Neural cell (in vitro differentiated cells): ENCODE measurements around the gene FAM236B. TPM values are rescaled to one million over a fixed set of nuclear protein-coding genes. Genes with fewer than 3 reads are reported as not detected.
"Not testable (repeated sequence)": the region's sequence is repeated elsewhere in the genome, so short reads cannot be mapped to it uniquely, and the experiment has no call there.

ENCODE experiments used
- H2AFZ ChIP-seq: fragments of 200-600, 300-800 bp; sonication (generic), shearing (Covaris generic); 2 replicates; pipeline ENCODE4 v1.6.0; 2014; ENCODE audit warnings: low read depth, mild to moderate bottlenecking, antibody characterized with exemption, low read length, moderate library complexity
- H3F3A ChIP-seq: fragments of 200-600 bp; shearing (Covaris generic); 2 replicates; pipeline ENCODE4 v1.6.1; 2016; ENCODE audit warnings: mild to moderate bottlenecking, moderate library complexity, mixed read lengths, antibody characterized with exemption, low read length; ENCODE audit not compliant: insufficient read depth, poor library complexity, severe bottlenecking
- H3K27ac ChIP-seq: fragments of 200-600, 300-800 bp; sonication (generic), shearing (Covaris generic); 2 replicates; pipeline ENCODE4 v1.5.1; 2014; ENCODE audit warnings: mild to moderate bottlenecking, low read length, moderate library complexity
- H3K27me3 ChIP-seq: fragments of 300-800, 200-600 bp; sonication (generic), shearing (Covaris generic); 2 replicates; pipeline ENCODE4 v1.6.0; 2014; ENCODE audit warnings: mild to moderate bottlenecking, low read depth, low read length, moderate library complexity; ENCODE audit not compliant: insufficient read depth
- H3K36me3 ChIP-seq: fragments of 300-800, 200-600 bp; sonication (generic), shearing (Covaris generic); 2 replicates; pipeline ENCODE4 v1.5.1; 2014; ENCODE audit warnings: mild to moderate bottlenecking, antibody characterized with exemption, low read length, moderate library complexity; ENCODE audit not compliant: insufficient read depth
- H3K4me2 ChIP-seq: fragments of 300-800, 200-600 bp; sonication (generic), shearing (Covaris generic); 2 replicates; pipeline ENCODE4 v1.6.0; 2014; ENCODE audit warnings: mild to moderate bottlenecking, low read length
- H3K4me3 ChIP-seq: fragments of 300-800, 200-600 bp; sonication (generic), shearing (Covaris generic); 2 replicates; pipeline ENCODE4 v1.5.1; 2014; ENCODE audit warnings: mild to moderate bottlenecking, low read length, moderate library complexity
- H3K79me2 ChIP-seq: fragments of 200-600 bp; shearing (Covaris generic); replicated peaks from 2 replicates; pipeline ENCODE4 v1.6.0; 2014; ENCODE audit warnings: mild to moderate bottlenecking, low read length, moderate library complexity; ENCODE audit not compliant: insufficient read depth
- H3K9ac ChIP-seq: fragments of 300-800, 200-600 bp; sonication (generic), shearing (Covaris generic); 2 replicates; pipeline ENCODE4 v1.6.1; 2016; ENCODE audit warnings: mild to moderate bottlenecking, low read length, mixed read lengths
- H3K9me2 ChIP-seq: fragments of 200-600 bp; shearing (Covaris generic); 2 replicates; pipeline ENCODE4 v1.6.1; 2016; ENCODE audit warnings: mild to moderate bottlenecking, low read length, mixed read lengths; ENCODE audit not compliant: insufficient read depth
- H3K9me3 ChIP-seq: fragments of 200-600, 300-800 bp; sonication (generic), shearing (Covaris generic); 2 replicates; pipeline ENCODE4 v1.6.1; 2016; ENCODE audit warnings: mild to moderate bottlenecking, mixed run types, low read length, moderate library complexity, mixed read lengths
- H4K20me1 ChIP-seq: fragments of 200-600 bp; shearing (Covaris generic); 2 replicates; pipeline ENCODE4 v1.6.1; 2016; ENCODE audit warnings: mild to moderate bottlenecking, mixed run types; ENCODE audit not compliant: insufficient read depth
- polyA minus RNA-seq: library from RNA; depleted of rRNA, polyadenylated mRNA; stranded (reverse); fragments of >200 nt; gene quantifications from 2 replicates; pipeline ENCODE4 v1.2.3, GENCODE V29; 2014
- polyA plus RNA-seq: library from polyadenylated mRNA; depleted of rRNA; stranded (reverse); fragments of >200 nt; gene quantifications from 2 replicates; pipeline ENCODE4 v1.2.3, GENCODE V29; 2014

FAM236B gene
- polyA plus RNA-seq (not detected in 2 replicates), polyA minus RNA-seq (not detected in 2 replicates)

GRCh38 chrX:72782560-72782959, at the start of gene FAM236B:
Gene FAM236B, minus strand, starts transcription at chrX:72782660. Its CDS starts 100 bp downstream, at chrX:72782560.
- not testable (repeated sequence) for H3F3A ChIP-seq, H3K27me3 ChIP-seq

GRCh38 chrX:72830701-72831100, 48.2 kb upstream of the FAM236B start:
- H3F3A ChIP-seq, H2AFZ ChIP-seq, H3K4me3 ChIP-seq, H3K9ac ChIP-seq, H3K27me3 ChIP-seq, H3K36me3 ChIP-seq, H3K27ac ChIP-seq, H3K79me2 ChIP-seq, H3K9me3 ChIP-seq, H3K4me2 ChIP-seq, H3K9me2 ChIP-seq, H4K20me1 ChIP-seq: not testable (repeated sequence)

More at GRCh38 chrX:72782560-72782959, at the start of gene FAM236B:
- H3K4me2 ChIP-seq, H3K9me2 ChIP-seq, H3K36me3 ChIP-seq, H3K79me2 ChIP-seq, H3K4me3 ChIP-seq, H3K9me3 ChIP-seq, H3K9ac ChIP-seq, H4K20me1 ChIP-seq, H2AFZ ChIP-seq, H3K27ac ChIP-seq: not testable (repeated sequence)

GRCh38 chrX:72808110-72808509, 25.6 kb upstream of the FAM236B start, which contains the start of gene FAM236D:
Gene FAM236D, minus strand, starts transcription at chrX:72808210. Its CDS starts 100 bp downstream, at chrX:72808110.
- H3K9ac ChIP-seq, H3K4me2 ChIP-seq, H4K20me1 ChIP-seq: not testable (repeated sequence)

GRCh38 chrX:72790390-72790789, 7.9 kb upstream of the FAM236B start:
- H3K9ac ChIP-seq, H3K9me2 ChIP-seq, H3K27ac ChIP-seq, H3K9me3 ChIP-seq, H3K27me3 ChIP-seq, H3F3A ChIP-seq, H2AFZ ChIP-seq, H4K20me1 ChIP-seq, H3K36me3 ChIP-seq, H3K4me2 ChIP-seq, H3K79me2 ChIP-seq, H3K4me3 ChIP-seq: not testable (repeated sequence)

More at GRCh38 chrX:72808110-72808509, 25.6 kb upstream of the FAM236B start, which contains the start of gene FAM236D:
- not testable (repeated sequence) for H3K36me3 ChIP-seq, H3K9me2 ChIP-seq, H3K27me3 ChIP-seq, H3K9me3 ChIP-seq, H3F3A ChIP-seq, H3K27ac ChIP-seq, H3K79me2 ChIP-seq, H3K4me3 ChIP-seq, H2AFZ ChIP-seq

GRCh38 chrX:72788142-72788541, 5.7 kb upstream of the FAM236B start:
- not testable (repeated sequence) for H3K9me2 ChIP-seq

GRCh38 chrX:72783964-72784363, 1.5 kb upstream of the FAM236B start:
- H3F3A ChIP-seq, H3K9ac ChIP-seq, H4K20me1 ChIP-seq, H3K27ac ChIP-seq, H3K9me2 ChIP-seq, H3K36me3 ChIP-seq, H3K4me2 ChIP-seq, H3K27me3 ChIP-seq, H3K79me2 ChIP-seq, H3K4me3 ChIP-seq, H3K9me3 ChIP-seq, H2AFZ ChIP-seq: not testable (repeated sequence)

More at GRCh38 chrX:72788142-72788541, 5.7 kb upstream of the FAM236B start:
- H3K4me2 ChIP-seq, H3K79me2 ChIP-seq, H4K20me1 ChIP-seq, H3F3A ChIP-seq, H3K9me3 ChIP-seq, H3K4me3 ChIP-seq, H3K27ac ChIP-seq, H2AFZ ChIP-seq, H3K27me3 ChIP-seq, H3K9ac ChIP-seq, H3K36me3 ChIP-seq: not testable (repeated sequence)

GRCh38 chrX:72783365-72783936, 991 bp upstream of the FAM236B start:
- not testable (repeated sequence) for H4K20me1 ChIP-seq, H3K4me3 ChIP-seq, H3K9ac ChIP-seq, H3K9me3 ChIP-seq, H3K4me2 ChIP-seq, H3F3A ChIP-seq, H3K27me3 ChIP-seq, H3K27ac ChIP-seq, H2AFZ ChIP-seq, H3K9me2 ChIP-seq, H3K79me2 ChIP-seq, H3K36me3 ChIP-seq

GRCh38 chrX:72778146-72778545, 4.3 kb downstream of the FAM236B start:
- not testable (repeated sequence) for H3K27me3 ChIP-seq, H3K4me3 ChIP-seq, H2AFZ ChIP-seq, H3K9me3 ChIP-seq, H3K36me3 ChIP-seq, H3K79me2 ChIP-seq, H3F3A ChIP-seq, H4K20me1 ChIP-seq, H3K27ac ChIP-seq, H3K4me2 ChIP-seq, H3K9me2 ChIP-seq, H3K9ac ChIP-seq
